ENCODE results near the gene RGS16.

GRCh38 chr1:182620924-182621585, 16.9 kb upstream of the RGS16 start:
- no peak for TF ChIP-seq CTCF (IDR thresholded peaks at IDR 0.05)
- TF ChIP-seq POLR2A (IDR thresholded peaks at IDR 0.05), result no peak

All from uterus (tissue), 2 donors.